ENCODE results near the gene FOSL2. TPM values are rescaled to one million over a fixed set of nuclear protein-coding genes. Genes with fewer than 3 reads are reported as not detected.

FOSL2 gene
- total RNA-seq, 3 donors from 2014 or later (not counting 1 experiment from before 2014, with no cell fraction given): 414 to 531 (median 455) TPM

DNA sequence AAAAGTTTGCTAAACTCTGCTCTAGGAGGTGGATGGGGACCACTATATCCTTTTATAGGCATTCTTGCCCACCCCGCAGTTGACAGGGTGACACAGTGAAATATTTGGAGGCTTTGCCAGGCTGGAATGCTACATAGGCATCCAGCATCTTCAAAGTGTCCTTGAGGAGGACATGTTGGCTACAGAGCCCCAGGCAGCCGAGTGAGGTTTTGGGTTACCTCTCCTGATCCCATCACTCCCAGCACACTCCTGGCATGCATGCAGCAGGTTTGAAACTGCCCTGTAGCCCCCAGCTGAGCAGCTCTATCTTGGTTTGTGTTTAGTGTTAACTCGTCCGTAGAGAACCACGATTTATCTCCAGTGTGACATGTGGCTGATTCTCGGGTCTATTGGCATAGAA is 7.3 kb downstream of the FOSL2 start:
- Histone ChIP-seq H3K4me1 (ENCODE audit: control insufficient read depth, insufficient read depth, low read length) (peaks cover 85% of the 10 kb centered on the region), H3K4me3 (ENCODE audit: low read length) (no peak overlapping the region), H3K9me3 (ENCODE audit: control insufficient read depth, insufficient read depth, low read length) (no peaks in the 10 kb centered on the region), H3K36me3 (ENCODE audit: control insufficient read depth, insufficient read depth, low read length) (peaks cover 31% of the 10 kb centered on the region), H3K27me3 (ENCODE audit: control insufficient read depth, insufficient read depth, low read length) (no peaks in the 10 kb centered on the region), H3K27ac (ENCODE audit: low read length) (no peak overlapping the region)
- peaks cover 8% of the 10 kb centered on the region for H3K36me3 Mint-ChIP-seq
- TF ChIP-seq CTCF (IDR thresholded peaks at IDR 0.05): no peak
- no peak for ATAC-seq
- no peak overlapping the region for H3K4me3 Mint-ChIP-seq
- H3K27ac Mint-ChIP-seq: no peak overlapping the region
- no peaks in the 10 kb centered on the region for H3K9me3 Mint-ChIP-seq
- peaks cover 0 to 4% of the 10 kb centered on the region in 2 donors for H3K4me1 Mint-ChIP-seq
- intact Hi-C loops (cut with micrococcal nuclease): loop anchor here (10.0 kb wide), 2 partner anchors 615 to 1745 kb away; partner anchors contain the start of gene YPEL5
- WGBS (ENCODE audit: insufficient coverage): 59% methylated on average over 6 of the region's 6 CpGs
- no peaks in the 10 kb centered on the region for H3K27me3 Mint-ChIP-seq (ENCODE audit: low read depth in 2 of 2)
- no peak for DNase-seq

- peak overlapping the region; percentile 13 for H3K27ac ChIP-seq (ENCODE audit: low read length)
- DNase-seq: no peak
- H3K36me3 Mint-ChIP-seq: peaks cover 8% of the 10 kb centered on the region
- H3K4me1 Mint-ChIP-seq: peaks cover 3 to 7% of the 10 kb centered on the region in 2 donors
- H3K36me3 ChIP-seq (ENCODE audit: control insufficient read depth, insufficient read depth, low read length): peaks cover 35% of the 10 kb centered on the region
- no peak overlapping the region for H3K4me3 ChIP-seq (ENCODE audit: low read length)
- H3K9me3 ChIP-seq (ENCODE audit: control insufficient read depth, insufficient read depth, low read length): no peaks in the 10 kb centered on the region
- 78% methylated on average over 8 of the region's 8 CpGs for WGBS (ENCODE audit: insufficient coverage)
- no peak for ATAC-seq
- no peak overlapping the region for H3K4me3 Mint-ChIP-seq
- no peaks in the 10 kb centered on the region for H3K27me3 ChIP-seq (ENCODE audit: control insufficient read depth, insufficient read depth, low read length)
- H3K9me3 Mint-ChIP-seq: no peaks in the 10 kb centered on the region
- no peak for TF ChIP-seq CTCF (IDR thresholded peaks at IDR 0.05)
- no peak overlapping the region for H3K27ac Mint-ChIP-seq
- intact Hi-C loops (cut with micrococcal nuclease): loop anchor here (10.0 kb wide), 1 partner anchor 614 kb away; no protein-coding TSS in a partner anchor
- H3K4me1 ChIP-seq (ENCODE audit: control insufficient read depth, insufficient read depth, low read length): peaks cover 85% of the 10 kb centered on the region
- no peaks in the 10 kb centered on the region for H3K27me3 Mint-ChIP-seq (ENCODE audit: low read depth in 2 of 2)
Observed at GRCh38 chr2:28400419-28400818, 7.8 kb downstream of the FOSL2 start.

GRCh38 chr2:28400921-28401320 is 8.3 kb downstream of the FOSL2 start:
- no peak overlapping the region for H3K4me3 ChIP-seq (ENCODE audit: low read length)
- Mint-ChIP-seq H3K27me3 (ENCODE audit: low read depth in 2 of 2) (no peaks in the 10 kb centered on the region), H3K36me3 (peaks cover 8% of the 10 kb centered on the region), H3K4me3 (no peak overlapping the region), H3K27ac (peak overlapping the region in 1 of 2 donors; percentile 100), H3K4me1 (peaks cover 6 to 10% of the 10 kb centered on the region in 2 donors), H3K9me3 (no peaks in the 10 kb centered on the region)
- 86% methylated on average over 1 of the region's 1 CpG for WGBS (ENCODE audit: insufficient coverage)
- intact Hi-C loops (cut with micrococcal nuclease): loop anchor here (10.0 kb wide), 1 partner anchor 614 kb away; no protein-coding TSS in a partner anchor
- peaks cover 41% of the 10 kb centered on the region for H3K36me3 ChIP-seq (ENCODE audit: control insufficient read depth, insufficient read depth, low read length)
- ATAC-seq (no peak), DNase-seq (no peak)
- no peak for TF ChIP-seq CTCF (IDR thresholded peaks at IDR 0.05)
- no peaks in the 10 kb centered on the region for H3K9me3 ChIP-seq (ENCODE audit: control insufficient read depth, insufficient read depth, low read length)
- H3K4me1 ChIP-seq (ENCODE audit: control insufficient read depth, insufficient read depth, low read length): peaks cover 87% of the 10 kb centered on the region
- H3K27me3 ChIP-seq (ENCODE audit: control insufficient read depth, insufficient read depth, low read length): no peaks in the 10 kb centered on the region
- no peak overlapping the region for H3K27ac ChIP-seq (ENCODE audit: low read length)

GRCh38 chr2:28401411-28401810 is 8.8 kb downstream of the FOSL2 start:
- H3K4me1 Mint-ChIP-seq: peaks cover 11 to 14% of the 10 kb centered on the region in 2 donors
- H3K27me3 ChIP-seq (ENCODE audit: control insufficient read depth, insufficient read depth, low read length): no peaks in the 10 kb centered on the region
- intact Hi-C loops (cut with micrococcal nuclease): loop anchor here (10.0 kb wide), 1 partner anchor 613 kb away; no protein-coding TSS in a partner anchor
- peak overlapping the region; percentile 60 for H3K4me3 Mint-ChIP-seq
- H3K36me3 Mint-ChIP-seq: peaks cover 8% of the 10 kb centered on the region
- peaks cover 44% of the 10 kb centered on the region for H3K36me3 ChIP-seq (ENCODE audit: control insufficient read depth, insufficient read depth, low read length)
- H3K4me3 ChIP-seq (ENCODE audit: low read length): no peak overlapping the region
- no peak for TF ChIP-seq CTCF (IDR thresholded peaks at IDR 0.05)
- WGBS (ENCODE audit: insufficient coverage): 78% methylated on average over 4 of the region's 4 CpGs
- H3K9me3 Mint-ChIP-seq: no peaks in the 10 kb centered on the region
- ATAC-seq (peak in 1 of 3 donors; percentile 9), DNase-seq (no peak)
- peak overlapping the region; percentile 76 to 100 for H3K27ac Mint-ChIP-seq
- H3K4me1 ChIP-seq (ENCODE audit: control insufficient read depth, insufficient read depth, low read length): peaks cover 87% of the 10 kb centered on the region
- H3K27me3 Mint-ChIP-seq (ENCODE audit: low read depth in 2 of 2): no peaks in the 10 kb centered on the region
- no peaks in the 10 kb centered on the region for H3K9me3 ChIP-seq (ENCODE audit: control insufficient read depth, insufficient read depth, low read length)
- H3K27ac ChIP-seq (ENCODE audit: low read length): no peak overlapping the region

Data from natural killer cell (primary cell).